Vagina (tissue), 2 donors: ENCODE results near the gene MRI1. TPM values are rescaled to one million over a fixed set of nuclear protein-coding genes. Genes with fewer than 3 reads are reported as not detected.

Experiments
- DNase-seq, 2 donors: peaks; one replicate each; pipeline ENCODE4 v3.0.0-alpha.2; 2017; ENCODE audit errors: extremely low spot score in 2 of 2
- H3K27ac ChIP-seq: fragments of 200-600 bp; sonication (generic); one replicate; pipeline ENCODE4 v1.5.1; 2019
- H3K27me3 ChIP-seq: fragments of 200-600 bp; sonication (generic); one replicate; pipeline ENCODE4 v1.5.1; 2019
- H3K36me3 ChIP-seq, 2 donors: fragments of 200-600 bp; sonication (generic); one replicate each; pipeline ENCODE4 v1.5.1; 2017 to 2019
- H3K4me1 ChIP-seq: fragments of 200-600 bp; sonication (generic); one replicate; pipeline ENCODE4 v1.5.1; 2019
- H3K4me3 ChIP-seq, 2 donors: fragments of 200-600 bp; sonication (generic); 1 replicate in 1 of 2; 2 replicates in 1 of 2; pipeline ENCODE4 v1.5.1; 2016 to 2019
- H3K9me3 ChIP-seq: fragments of 200-600 bp; sonication (generic); one replicate; pipeline ENCODE4 v1.5.1; 2019
- POLR2A ChIP-seq, 2 donors: fragments of 450-650 bp; IDR thresholded peaks; one replicate each; pipeline ENCODE4 v1.6.1; 2017; ENCODE audit warnings: antibody characterized with exemption in 2 of 2, mild to moderate bottlenecking in 2 of 2, moderate library complexity in 2 of 2
- POLR2AphosphoS5 ChIP-seq, 2 donors: sonication (generic); formaldehyde crosslinking; IDR thresholded peaks; one replicate each; pipeline ENCODE4 v1.9.0; 2017; ENCODE audit warnings: antibody characterized with exemption in 2 of 2, mild to moderate bottlenecking in 2 of 2, low read depth in 1 of 2; ENCODE audit not compliant: insufficient read depth in 1 of 2
- intact Hi-C: fragments of 100-400 bp; cut with DNase I; formaldehyde crosslinking; loops from one replicate; pipeline ENCODE4 v1.15.1; 2023
- total RNA-seq: library from RNA; depleted of rRNA; stranded (reverse); fragments of >200 nt; gene quantifications from one replicate; pipeline ENCODE4 v1.2.3, GENCODE V29; 2016
- TF ChIP-seq, protein P1 (sequence below), 3 experiments: fragments of 450-650 bp in 2 of 3; fragments of 200-600 bp in 1 of 3; sonication (generic) in 1 of 3; IDR thresholded peaks; one replicate each; pipeline ENCODE4 v1.5.1; 2017 to 2019; ENCODE audit warnings: antibody characterized with exemption in 3 of 3, mild to moderate bottlenecking in 2 of 3, moderate library complexity in 2 of 3

Gene MRI1
- total RNA-seq, 1 donor from 2014 or later: 69.0 TPM

DNA sequence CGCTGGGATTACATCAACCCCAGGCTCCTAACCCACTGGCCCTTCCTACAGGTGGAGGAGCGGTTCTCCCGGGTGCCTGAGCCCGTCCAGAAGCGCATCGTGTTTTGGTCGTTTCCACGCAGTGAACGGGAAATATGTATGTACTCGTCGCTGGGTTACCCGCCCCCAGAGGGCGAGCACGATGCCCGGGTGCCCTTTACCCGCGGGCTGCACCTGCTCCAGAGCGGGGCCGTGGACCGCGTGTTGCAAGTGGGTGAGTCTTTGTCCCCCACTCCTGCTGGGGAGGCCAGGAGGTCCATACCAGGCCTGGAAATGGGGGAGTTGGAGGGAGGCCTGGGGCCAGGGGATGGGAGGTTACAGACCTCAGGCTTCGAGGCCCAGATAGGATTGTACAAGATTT lies 35.3 kb downstream of the MRI1 start:
- Histone ChIP-seq H3K27ac (no peak overlapping the region), H3K4me3 (no peak overlapping the region), H3K9me3 (no peaks in the 10 kb centered on the region), H3K36me3 (peaks cover 0 to 3% of the 10 kb centered on the region in 2 donors), H3K27me3 (no peaks in the 10 kb centered on the region), H3K4me1 (peaks cover 34% of the 10 kb centered on the region)
- TF ChIP-seq, protein P1, sequence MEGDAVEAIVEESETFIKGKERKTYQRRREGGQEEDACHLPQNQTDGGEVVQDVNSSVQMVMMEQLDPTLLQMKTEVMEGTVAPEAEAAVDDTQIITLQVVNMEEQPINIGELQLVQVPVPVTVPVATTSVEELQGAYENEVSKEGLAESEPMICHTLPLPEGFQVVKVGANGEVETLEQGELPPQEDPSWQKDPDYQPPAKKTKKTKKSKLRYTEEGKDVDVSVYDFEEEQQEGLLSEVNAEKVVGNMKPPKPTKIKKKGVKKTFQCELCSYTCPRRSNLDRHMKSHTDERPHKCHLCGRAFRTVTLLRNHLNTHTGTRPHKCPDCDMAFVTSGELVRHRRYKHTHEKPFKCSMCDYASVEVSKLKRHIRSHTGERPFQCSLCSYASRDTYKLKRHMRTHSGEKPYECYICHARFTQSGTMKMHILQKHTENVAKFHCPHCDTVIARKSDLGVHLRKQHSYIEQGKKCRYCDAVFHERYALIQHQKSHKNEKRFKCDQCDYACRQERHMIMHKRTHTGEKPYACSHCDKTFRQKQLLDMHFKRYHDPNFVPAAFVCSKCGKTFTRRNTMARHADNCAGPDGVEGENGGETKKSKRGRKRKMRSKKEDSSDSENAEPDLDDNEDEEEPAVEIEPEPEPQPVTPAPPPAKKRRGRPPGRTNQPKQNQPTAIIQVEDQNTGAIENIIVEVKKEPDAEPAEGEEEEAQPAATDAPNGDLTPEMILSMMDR (IDR thresholded peaks at IDR 0.05): no peak
- TF ChIP-seq POLR2AphosphoS5 (IDR thresholded peaks at IDR 0.05; ENCODE audit: insufficient read depth in 1 of 2, low read depth in 1 of 2) (no peak), POLR2A (IDR thresholded peaks at IDR 0.05) (no peak)
- intact Hi-C loops: loop anchor here (5.0 kb wide), 2 partner anchors 33 to 58 kb away; no protein-coding TSS in a partner anchor
- no peak for DNase-seq

DNA sequence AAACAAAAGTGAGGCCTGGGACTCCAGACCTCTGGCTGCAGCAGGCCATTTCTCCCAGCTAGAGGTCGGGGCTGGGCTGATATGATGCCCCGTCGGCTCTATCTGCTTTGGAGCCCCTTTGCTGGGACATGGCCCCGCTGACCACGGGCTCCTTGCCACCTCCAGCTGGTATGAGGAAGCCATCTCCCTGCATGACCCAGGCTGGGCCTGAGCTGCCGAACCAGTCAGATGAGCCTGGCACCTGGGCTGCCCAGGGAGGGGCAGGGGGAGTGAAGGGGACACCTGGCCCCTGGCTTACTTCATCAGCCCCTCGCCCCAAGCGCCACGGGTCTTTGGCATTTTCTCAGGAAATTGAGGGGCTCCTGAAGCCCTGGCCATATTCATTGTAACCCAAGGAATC lies 38.7 kb downstream of the MRI1 start:
- no peaks in the 10 kb centered on the region for H3K27me3 ChIP-seq
- intact Hi-C loops: no loop called here
- DNase-seq: no peak
- TF ChIP-seq, protein P1 (IDR thresholded peaks at IDR 0.05): no peak
- peak in 1 of 2 donors; percentile 4 for TF ChIP-seq POLR2AphosphoS5 (IDR thresholded peaks at IDR 0.05; ENCODE audit: insufficient read depth in 1 of 2, low read depth in 1 of 2)
- H3K4me1 ChIP-seq: peaks cover 9% of the 10 kb centered on the region
- no peak overlapping the region for H3K4me3 ChIP-seq
- H3K9me3 ChIP-seq: no peaks in the 10 kb centered on the region
- H3K36me3 ChIP-seq: peaks cover 0 to 10% of the 10 kb centered on the region in 2 donors
- H3K27ac ChIP-seq: no peak overlapping the region

DNA sequence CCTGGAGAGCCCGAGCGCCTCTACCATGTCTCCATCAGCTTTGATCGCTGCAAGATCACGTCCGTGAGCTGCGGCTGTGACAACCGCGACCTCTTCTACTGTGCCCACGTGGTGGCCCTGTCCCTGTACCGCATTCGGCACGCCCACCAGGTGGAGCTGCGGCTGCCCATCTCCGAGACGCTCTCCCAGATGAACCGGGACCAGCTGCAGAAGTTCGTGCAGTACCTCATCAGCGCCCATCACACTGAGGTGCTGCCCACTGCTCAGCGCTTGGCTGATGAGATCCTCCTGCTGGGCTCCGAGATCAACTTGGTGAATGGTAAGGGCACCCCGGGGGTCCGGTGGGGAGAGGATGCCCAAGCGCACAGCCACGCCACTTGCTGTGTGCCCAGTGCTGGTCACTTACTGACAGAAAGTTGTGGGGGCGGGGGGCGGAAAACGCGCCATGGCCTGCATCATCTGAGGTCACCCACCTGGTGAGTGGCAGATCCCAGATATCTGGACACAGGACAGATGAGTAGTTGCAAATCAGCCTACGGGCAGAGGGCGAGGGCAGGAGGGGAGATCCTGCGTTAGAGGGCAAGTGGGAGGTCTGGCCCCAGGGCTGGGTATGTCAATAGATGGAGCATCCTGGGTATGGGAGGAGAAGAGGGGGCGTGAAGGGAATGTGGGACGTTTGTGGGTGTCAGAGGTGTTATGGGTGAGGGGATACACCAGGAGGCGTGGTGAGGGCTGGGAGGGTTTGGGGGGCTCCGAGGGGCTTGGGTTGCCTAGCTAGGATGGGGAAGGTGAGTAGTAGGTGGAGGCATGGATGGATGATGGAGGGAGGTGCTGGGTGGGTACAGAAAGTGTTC lies 40.7 kb downstream of the MRI1 start:
- peaks cover 0 to 24% of the 10 kb centered on the region in 2 donors for H3K36me3 ChIP-seq
- DNase-seq: no peak
- H3K9me3 ChIP-seq: no peaks in the 10 kb centered on the region
- no peak overlapping the region for H3K4me3 ChIP-seq
- peaks cover 9% of the 10 kb centered on the region for H3K4me1 ChIP-seq
- intact Hi-C loops: no loop called here
- H3K27ac ChIP-seq: no peak overlapping the region
- H3K27me3 ChIP-seq: no peaks in the 10 kb centered on the region
- TF ChIP-seq POLR2A (IDR thresholded peaks at IDR 0.05) (no peak), POLR2AphosphoS5 (IDR thresholded peaks at IDR 0.05; ENCODE audit: insufficient read depth in 1 of 2, low read depth in 1 of 2) (peak in 1 of 2 donors; percentile 14)
- TF ChIP-seq, protein P1 (IDR thresholded peaks at IDR 0.05): peak in 1 of 3 experiments; percentile 30

DNA sequence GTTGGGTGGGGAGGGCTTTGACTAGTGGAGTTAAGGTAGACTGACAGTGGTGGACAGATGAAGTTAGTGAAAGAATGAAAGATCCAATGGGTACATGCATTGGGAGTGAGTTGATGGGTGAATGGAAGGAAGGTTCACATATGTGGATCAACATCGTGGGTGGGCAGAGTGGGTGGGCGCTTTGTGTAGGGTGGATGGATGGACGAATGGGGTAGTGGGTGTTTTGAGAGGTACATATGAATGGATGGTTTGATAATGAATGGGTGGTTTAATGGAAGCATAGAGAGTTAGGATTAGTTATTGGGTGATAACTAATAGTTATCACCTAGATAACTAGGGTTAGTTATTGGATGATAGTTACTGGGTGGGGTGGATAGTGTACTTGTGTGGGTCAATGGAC lies 42.4 kb downstream of the MRI1 start:
- no peak overlapping the region for H3K27ac ChIP-seq
- no peak overlapping the region for H3K4me3 ChIP-seq
- intact Hi-C loops: no loop called here
- no peaks in the 10 kb centered on the region for H3K27me3 ChIP-seq
- TF ChIP-seq, protein P1 (IDR thresholded peaks at IDR 0.05): no peak
- no peak for TF ChIP-seq POLR2AphosphoS5 (IDR thresholded peaks at IDR 0.05; ENCODE audit: insufficient read depth in 1 of 2, low read depth in 1 of 2)
- DNase-seq: no peak
- peaks cover 9% of the 10 kb centered on the region for H3K4me1 ChIP-seq
- peaks cover 0 to 24% of the 10 kb centered on the region in 2 donors for H3K36me3 ChIP-seq
- no peaks in the 10 kb centered on the region for H3K9me3 ChIP-seq

DNA sequence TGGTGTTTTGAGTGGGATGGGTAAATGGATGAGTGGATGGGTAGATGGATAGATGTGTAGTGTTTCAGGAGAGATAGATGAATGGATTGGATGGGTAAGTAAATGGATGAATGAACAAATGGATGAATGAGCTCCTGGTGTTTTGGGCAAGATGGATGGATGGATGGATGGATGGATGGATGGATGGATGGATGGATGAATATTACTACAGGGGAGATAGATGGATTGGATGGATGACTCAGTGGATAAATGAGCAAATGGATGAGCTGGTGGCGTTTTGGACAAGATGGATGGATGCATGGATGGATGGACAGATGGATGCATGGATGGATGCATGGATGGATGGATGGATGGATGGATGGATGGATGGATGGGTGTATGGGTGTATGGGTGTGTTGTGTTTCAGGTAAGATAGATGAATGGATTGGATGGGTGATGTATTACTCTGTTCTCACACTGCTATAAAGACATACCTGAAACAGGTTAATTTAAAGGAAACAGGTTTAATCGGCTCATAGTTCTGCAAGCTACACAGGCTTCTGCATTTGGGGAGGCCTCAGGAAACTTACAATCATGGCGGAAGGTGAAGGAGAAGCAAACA lies 43.2 kb downstream of the MRI1 start:
- DNase-seq: no peak
- H3K36me3 ChIP-seq: peaks cover 0 to 24% of the 10 kb centered on the region in 2 donors
- no peak overlapping the region for H3K27ac ChIP-seq
- H3K4me3 ChIP-seq: no peak overlapping the region
- no peaks in the 10 kb centered on the region for H3K27me3 ChIP-seq
- no peak for TF ChIP-seq POLR2A (IDR thresholded peaks at IDR 0.05)
- peaks cover 9% of the 10 kb centered on the region for H3K4me1 ChIP-seq
- H3K9me3 ChIP-seq: no peaks in the 10 kb centered on the region
- intact Hi-C loops: no loop called here
